ENCODE measurements around the gene KIF14.
"Not testable (repeated sequence)": the region's sequence is repeated elsewhere in the genome, so short reads cannot be mapped to it uniquely, and the experiment has no call there.

Gene KIF14

DNA sequence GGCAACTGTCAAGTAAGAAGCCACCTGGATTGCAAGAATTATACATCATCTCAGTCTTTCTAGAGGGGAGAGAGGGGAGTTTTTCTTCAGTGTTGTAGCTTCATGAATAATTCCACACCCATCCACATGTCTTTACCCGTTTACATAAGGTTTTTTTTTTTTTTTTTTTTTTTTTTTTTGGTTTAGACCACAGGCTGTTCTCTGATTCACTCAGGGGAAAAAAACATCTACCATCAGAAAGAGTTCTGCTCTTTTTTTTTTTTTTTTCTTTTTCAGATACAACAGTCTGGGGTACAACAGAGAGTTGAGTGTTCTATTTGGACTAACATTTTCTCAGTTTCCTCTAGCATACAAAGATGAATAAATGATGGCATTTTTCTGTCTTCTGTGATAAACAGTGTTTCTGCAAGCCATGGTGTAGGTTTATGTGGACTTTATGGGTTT lies 4.9 kb upstream of the KIF14 start:
- no peaks in the 10 kb centered on the region for H3K27me3 Mint-ChIP-seq (ENCODE audit: low read depth)
- H3K4me3 Mint-ChIP-seq: peak overlapping the region; percentile 27
- H3K4me1 Mint-ChIP-seq (ENCODE audit: low read depth): peaks cover 37% of the 10 kb centered on the region
- H3K9me3 Mint-ChIP-seq: no peaks in the 10 kb centered on the region
- H3K36me3 Mint-ChIP-seq (ENCODE audit: low read depth): no peaks in the 10 kb centered on the region
- H3K27ac Mint-ChIP-seq: peak overlapping the region; percentile 53

DNA sequence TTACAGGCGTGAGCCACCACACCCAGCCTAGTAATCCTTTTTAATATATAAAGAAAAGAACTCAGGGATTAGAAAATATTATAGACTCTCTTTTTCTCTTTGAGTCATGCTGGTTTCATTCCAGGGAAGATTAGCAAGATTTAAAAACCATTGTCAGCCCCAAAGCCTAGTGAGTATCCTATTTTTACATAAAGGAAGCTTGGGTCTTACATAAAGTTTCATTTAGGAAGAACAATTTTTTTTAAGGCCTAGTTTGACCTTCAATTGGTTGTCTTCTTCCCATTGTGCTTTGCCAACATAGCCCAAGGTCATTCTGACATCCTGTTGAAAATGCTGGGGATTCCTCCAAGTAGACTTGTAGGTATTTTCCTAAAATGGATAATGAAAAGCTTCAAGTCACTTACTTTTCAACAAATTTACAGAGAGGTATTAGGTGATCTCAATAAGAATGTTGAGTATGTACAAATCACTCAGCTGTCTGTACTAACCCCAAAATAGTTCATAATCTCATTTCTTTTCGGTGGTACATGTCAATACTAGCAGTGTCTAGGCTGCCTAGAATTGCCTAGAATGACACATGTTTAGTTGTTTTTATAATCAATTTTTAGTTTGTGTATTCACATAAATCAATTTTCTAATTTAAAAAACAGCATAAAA lies 4.3 kb upstream of the KIF14 start:
- Mint-ChIP-seq H3K9me3 (no peaks in the 10 kb centered on the region), H3K27me3 (ENCODE audit: low read depth) (no peaks in the 10 kb centered on the region), H3K4me3 (peak overlapping the region; percentile 27), H3K4me1 (ENCODE audit: low read depth) (peaks cover 38% of the 10 kb centered on the region), H3K36me3 (ENCODE audit: low read depth) (peaks cover 2% of the 10 kb centered on the region), H3K27ac (peak overlapping the region; percentile 53)

DNA sequence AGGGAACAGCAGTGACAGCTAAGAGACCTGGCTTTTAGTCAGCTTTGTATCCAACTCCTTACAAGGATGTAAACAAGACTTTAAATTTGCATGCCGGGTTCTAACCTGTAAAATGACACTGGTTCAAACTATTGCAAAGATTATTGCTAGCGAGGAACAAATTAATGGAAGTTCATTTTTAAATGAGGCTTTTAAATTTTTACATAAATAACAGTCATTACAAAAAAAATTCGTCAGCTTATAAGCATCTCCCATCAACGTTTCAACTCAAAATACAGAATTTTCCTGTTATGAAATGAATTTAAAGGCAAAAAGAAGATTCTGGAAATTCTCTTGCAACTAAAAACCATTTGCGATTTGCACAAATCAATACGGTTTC lies 668 bp downstream of the KIF14 start:
- Mint-ChIP-seq H3K4me1 (ENCODE audit: low read depth) (peaks cover 32% of the 10 kb centered on the region), H3K36me3 (ENCODE audit: low read depth) (peaks cover 27% of the 10 kb centered on the region), H3K9me3 (no peaks in the 10 kb centered on the region), H3K27me3 (ENCODE audit: low read depth) (no peaks in the 10 kb centered on the region), H3K4me3 (peak overlapping the region; percentile 94), H3K27ac (peak overlapping the region; percentile 94)

- Mint-ChIP-seq H3K4me1 (ENCODE audit: low read depth) (peaks cover 6% of the 10 kb centered on the region), H3K4me3 (no peak overlapping the region), H3K27ac (no peak overlapping the region), H3K36me3 (ENCODE audit: low read depth) (peaks cover 35% of the 10 kb centered on the region), H3K9me3 (no peaks in the 10 kb centered on the region), H3K27me3 (ENCODE audit: low read depth) (no peaks in the 10 kb centered on the region)
These were observed 9.7 kb downstream of the KIF14 start for GRCh38 chr1:200610846-200611245.

DNA sequence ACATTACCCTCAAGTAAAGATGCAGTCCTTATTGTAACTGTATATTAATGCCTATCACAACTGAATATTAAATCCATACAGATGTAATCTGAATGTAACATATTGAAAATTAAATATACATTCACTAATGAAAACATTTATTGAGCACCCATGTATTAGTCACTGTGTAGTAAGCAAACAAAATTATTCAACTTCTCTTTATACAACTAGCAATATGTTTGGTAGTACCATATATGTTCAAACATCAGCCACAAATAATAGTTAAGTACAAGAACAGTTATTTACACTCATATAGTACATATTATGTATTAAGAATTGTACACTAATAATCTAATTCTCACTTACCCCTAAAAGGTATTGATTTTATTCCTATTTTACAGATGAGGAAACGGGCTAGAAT lies 17.9 kb downstream of the KIF14 start:
- Mint-ChIP-seq H3K27me3 (ENCODE audit: low read depth) (no peaks in the 10 kb centered on the region), H3K36me3 (ENCODE audit: low read depth) (peaks cover 38% of the 10 kb centered on the region), H3K4me3 (no peak overlapping the region), H3K9me3 (no peaks in the 10 kb centered on the region), H3K4me1 (ENCODE audit: low read depth) (peaks cover 3% of the 10 kb centered on the region), H3K27ac (no peak overlapping the region)

DNA sequence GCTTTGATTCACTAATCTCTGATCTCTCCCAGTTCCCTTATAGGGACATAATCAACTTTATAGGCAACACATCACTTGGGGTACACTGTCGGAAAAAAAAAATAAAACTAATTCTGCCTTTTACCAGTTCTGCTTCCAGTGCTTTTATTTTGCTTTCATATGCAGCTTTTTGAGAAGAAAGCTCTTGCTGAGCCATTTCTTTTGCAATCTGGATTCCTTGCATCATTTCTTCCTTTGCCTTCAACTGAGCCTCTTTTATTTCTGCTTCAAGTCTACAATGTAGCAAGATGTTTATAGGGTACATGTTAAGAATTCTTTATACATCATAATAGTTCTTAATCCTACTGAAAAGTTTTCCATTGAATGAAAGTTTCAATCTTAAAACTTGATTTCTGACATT lies 30.6 kb downstream of the KIF14 start:
- H3K27ac Mint-ChIP-seq: no peak overlapping the region
- H3K4me3 Mint-ChIP-seq: no peak overlapping the region
- H3K9me3 Mint-ChIP-seq: no peaks in the 10 kb centered on the region

GRCh38 chr1:200588698-200589097 lies 31.9 kb downstream of the KIF14 start:
- H3K36me3 Mint-ChIP-seq (ENCODE audit: low read depth): peaks cover 38% of the 10 kb centered on the region

More for the DNA sequence above, 30.6 kb downstream of the KIF14 start:
- Mint-ChIP-seq H3K4me1 (ENCODE audit: low read depth) (peaks cover 3% of the 10 kb centered on the region), H3K36me3 (ENCODE audit: low read depth) (peaks cover 31% of the 10 kb centered on the region), H3K27me3 (ENCODE audit: low read depth) (no peaks in the 10 kb centered on the region)

DNA sequence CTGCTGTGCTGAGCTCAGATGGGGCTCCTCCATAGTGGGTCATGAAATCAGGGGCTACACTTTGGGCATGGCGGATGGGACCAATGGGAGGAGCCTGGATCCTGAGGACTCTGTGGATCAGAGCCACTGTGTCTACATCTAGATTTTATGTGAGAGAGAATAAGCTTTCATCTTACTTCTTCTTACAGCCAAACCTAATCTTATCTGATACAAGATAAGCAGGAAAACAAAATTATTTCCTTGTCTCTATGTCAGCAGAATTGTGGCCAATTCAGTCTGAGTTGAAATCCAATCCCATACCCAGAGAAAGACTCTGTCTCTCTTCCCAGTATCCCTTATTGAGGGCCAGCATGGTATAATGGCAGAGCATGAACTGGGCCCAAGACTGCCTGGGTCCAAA lies 56.2 kb downstream of the KIF14 start:
- H3K27ac Mint-ChIP-seq: no peak overlapping the region
- H3K27me3 Mint-ChIP-seq (ENCODE audit: low read depth): no peaks in the 10 kb centered on the region
- no peaks in the 10 kb centered on the region for H3K9me3 Mint-ChIP-seq
- H3K4me3 Mint-ChIP-seq: no peak overlapping the region
- H3K4me1 Mint-ChIP-seq (ENCODE audit: low read depth): peaks cover 13% of the 10 kb centered on the region
- H3K36me3 Mint-ChIP-seq (ENCODE audit: low read depth): peaks cover 20% of the 10 kb centered on the region

More at GRCh38 chr1:200588698-200589097, 31.9 kb downstream of the KIF14 start:
- Mint-ChIP-seq H3K27me3 (ENCODE audit: low read depth) (no peaks in the 10 kb centered on the region), H3K27ac (no peak overlapping the region), H3K9me3 (no peaks in the 10 kb centered on the region), H3K4me3 (no peak overlapping the region), H3K4me1 (ENCODE audit: low read depth) (peaks cover 3% of the 10 kb centered on the region)

DNA sequence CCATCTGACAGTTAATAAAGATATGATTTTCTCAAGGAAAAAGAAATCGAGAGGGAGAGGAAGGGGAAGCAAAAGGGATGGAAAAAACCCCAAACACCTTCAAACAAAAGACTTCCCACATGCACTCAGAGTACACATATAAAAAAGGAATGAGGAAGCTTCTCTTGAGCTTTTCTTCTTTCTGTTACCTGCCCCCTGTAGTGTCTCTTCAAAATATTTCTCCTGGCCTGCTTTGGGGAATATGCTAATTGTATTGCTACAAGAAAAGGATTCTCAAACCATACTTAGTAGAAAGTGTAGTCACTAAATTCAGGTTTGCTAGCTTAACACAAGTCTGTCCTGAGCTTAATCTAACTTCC lies 58.7 kb downstream of the KIF14 start:
- peaks cover 13% of the 10 kb centered on the region for H3K4me1 Mint-ChIP-seq (ENCODE audit: low read depth)
- H3K27ac Mint-ChIP-seq: no peak overlapping the region
- no peaks in the 10 kb centered on the region for H3K9me3 Mint-ChIP-seq
- peaks cover 21% of the 10 kb centered on the region for H3K36me3 Mint-ChIP-seq (ENCODE audit: low read depth)
- no peak overlapping the region for H3K4me3 Mint-ChIP-seq
- H3K27me3 Mint-ChIP-seq (ENCODE audit: low read depth): no peaks in the 10 kb centered on the region

- H3K4me3 Mint-ChIP-seq: no peak overlapping the region
- no peaks in the 10 kb centered on the region for H3K9me3 Mint-ChIP-seq
- H3K36me3 Mint-ChIP-seq (ENCODE audit: low read depth): peaks cover 11% of the 10 kb centered on the region
- peaks cover 13% of the 10 kb centered on the region for H3K4me1 Mint-ChIP-seq (ENCODE audit: low read depth)
- H3K27ac Mint-ChIP-seq: no peak overlapping the region
- no peaks in the 10 kb centered on the region for H3K27me3 Mint-ChIP-seq (ENCODE audit: low read depth)
These were observed 61.6 kb downstream of the KIF14 start for GRCh38 chr1:200558866-200559459.

DNA sequence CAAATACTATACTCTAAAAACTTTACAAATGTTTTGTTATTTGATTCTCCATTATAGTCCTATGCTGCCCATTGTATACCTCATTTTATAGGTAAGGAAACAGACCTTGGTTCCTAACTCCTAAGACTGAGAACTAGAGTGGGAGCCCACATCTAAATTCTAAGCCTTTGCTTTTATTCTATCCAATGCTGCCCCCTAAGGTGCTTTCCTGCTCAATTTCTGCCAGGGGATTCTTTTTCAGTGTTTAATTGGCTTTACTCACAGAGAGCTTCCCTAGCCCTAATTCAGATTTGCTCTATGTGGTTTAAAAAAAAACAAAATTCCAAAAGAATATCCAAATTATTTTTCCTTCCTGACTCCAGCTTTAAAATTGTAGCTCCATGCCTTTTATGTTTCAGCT lies 64.5 kb downstream of the KIF14 start:
- no peaks in the 10 kb centered on the region for H3K4me1 Mint-ChIP-seq (ENCODE audit: low read depth)
- no peaks in the 10 kb centered on the region for H3K9me3 Mint-ChIP-seq
- no peak overlapping the region for H3K27ac Mint-ChIP-seq
- no peak overlapping the region for H3K4me3 Mint-ChIP-seq
- H3K27me3 Mint-ChIP-seq (ENCODE audit: low read depth): no peaks in the 10 kb centered on the region
- peaks cover 13% of the 10 kb centered on the region for H3K36me3 Mint-ChIP-seq (ENCODE audit: low read depth)

DNA sequence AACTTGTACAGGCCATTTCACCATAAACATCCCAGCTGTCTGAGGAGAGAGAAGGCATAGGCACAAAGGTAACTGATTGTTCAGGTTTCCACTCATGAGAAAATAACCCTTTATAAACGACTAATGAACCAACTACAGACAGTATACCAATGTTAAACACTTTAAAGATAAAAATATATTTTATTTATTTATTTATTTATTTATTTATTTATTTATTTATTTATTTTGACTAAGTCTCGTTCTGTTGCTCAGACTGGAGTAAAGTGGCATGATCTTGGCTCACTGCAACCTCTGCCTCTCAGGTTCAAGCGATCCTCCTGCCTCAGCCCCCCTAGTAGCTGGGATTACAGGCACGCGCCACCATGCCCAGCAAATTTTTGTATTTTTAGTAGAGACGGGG lies 67.8 kb downstream of the KIF14 start:
- H3K4me1 Mint-ChIP-seq (ENCODE audit: low read depth); H3K4me3 Mint-ChIP-seq; H3K27ac Mint-ChIP-seq; H3K27me3 Mint-ChIP-seq (ENCODE audit: low read depth); H3K9me3 Mint-ChIP-seq: not testable (repeated sequence)
- peaks cover 11% of the 10 kb centered on the region for H3K36me3 Mint-ChIP-seq (ENCODE audit: low read depth)

DNA sequence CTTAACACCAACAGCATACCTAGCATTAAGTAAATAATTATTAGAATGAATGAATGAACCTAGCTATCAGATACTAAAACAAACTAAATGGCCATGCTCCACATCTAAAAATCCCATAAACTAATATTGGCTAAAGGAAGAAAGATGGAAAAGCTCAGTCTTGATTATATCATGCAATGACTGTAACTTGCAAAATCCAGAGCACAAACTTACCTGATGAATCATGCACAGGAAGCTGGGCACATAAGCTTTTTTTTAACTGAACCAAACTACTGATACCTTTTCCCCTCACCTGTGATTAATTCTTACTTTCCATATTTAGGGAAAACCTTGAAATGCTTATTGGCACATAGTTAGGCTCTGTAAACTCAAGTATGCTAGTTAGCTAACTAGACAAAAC lies 70.2 kb downstream of the KIF14 start:
- Mint-ChIP-seq H3K27me3 (ENCODE audit: low read depth) (peaks cover 6% of the 10 kb centered on the region), H3K4me3 (no peak overlapping the region), H3K36me3 (ENCODE audit: low read depth) (peaks cover 6% of the 10 kb centered on the region), H3K4me1 (ENCODE audit: low read depth) (peaks cover 5% of the 10 kb centered on the region), H3K9me3 (no peaks in the 10 kb centered on the region), H3K27ac (no peak overlapping the region)

DNA sequence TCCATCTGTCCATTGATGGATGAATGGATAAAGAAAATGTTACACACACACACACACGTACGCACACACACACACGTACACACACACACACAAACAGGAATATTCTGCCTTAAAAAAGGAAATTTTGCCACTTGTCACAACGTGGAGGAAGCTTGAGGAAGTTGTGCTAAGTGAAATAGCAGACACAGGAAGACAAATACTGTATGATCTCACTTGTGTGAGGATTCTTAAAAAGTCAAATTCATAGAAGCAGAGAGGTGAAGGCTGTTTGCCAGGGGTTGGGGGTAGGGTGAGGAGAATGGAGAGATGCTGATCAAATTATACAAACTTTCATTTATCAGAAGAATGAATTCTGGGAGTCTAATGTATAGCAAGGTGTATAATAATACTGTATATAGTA lies 73.2 kb downstream of the KIF14 start:
- Mint-ChIP-seq H3K27me3 (ENCODE audit: low read depth) (peaks cover 6% of the 10 kb centered on the region), H3K4me3 (no peak overlapping the region), H3K9me3 (no peaks in the 10 kb centered on the region), H3K4me1 (ENCODE audit: low read depth) (peaks cover 5% of the 10 kb centered on the region), H3K36me3 (ENCODE audit: low read depth) (peaks cover 1% of the 10 kb centered on the region), H3K27ac (no peak overlapping the region)

DNA sequence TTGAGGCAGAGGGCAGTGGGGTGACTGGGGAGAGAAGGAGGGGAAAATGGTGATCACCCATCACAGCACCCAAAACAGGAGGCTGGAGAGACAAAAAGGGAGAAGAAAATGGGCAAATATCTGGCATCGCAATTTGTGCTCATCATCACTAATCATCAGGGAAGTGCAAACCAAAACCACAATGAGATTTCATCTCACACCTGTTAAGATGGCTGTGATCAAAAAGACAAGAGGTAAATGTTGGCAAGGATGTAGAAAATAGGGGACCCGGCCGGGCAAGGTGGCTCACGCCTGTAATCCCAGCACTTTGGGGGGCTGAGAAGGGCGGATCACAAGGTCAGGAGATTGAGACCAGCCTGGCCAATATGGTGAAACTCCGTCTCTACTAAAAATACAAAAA lies 74.0 kb downstream of the KIF14 start:
- H3K9me3 Mint-ChIP-seq: no peaks in the 10 kb centered on the region
- H3K36me3 Mint-ChIP-seq (ENCODE audit: low read depth): peaks cover 1% of the 10 kb centered on the region
- H3K4me1 Mint-ChIP-seq (ENCODE audit: low read depth): peaks cover 5% of the 10 kb centered on the region
- H3K27ac Mint-ChIP-seq: no peak overlapping the region
- H3K27me3 Mint-ChIP-seq (ENCODE audit: low read depth): peaks cover 9% of the 10 kb centered on the region
- H3K4me3 Mint-ChIP-seq: no peak overlapping the region
